Muscle of arm (tissue), 14 donors: ENCODE measurements around the gene CXCL9. TPM values are rescaled to one million over a fixed set of nuclear protein-coding genes. Genes with fewer than 3 reads are reported as not detected.
"Not testable (repeated sequence)": the region's sequence is repeated elsewhere in the genome, so short reads cannot be mapped to it uniquely, and the experiment has no call there.

Source experiments
- DNase-seq: peaks from one replicate; pipeline ENCODE4 v3.0.0-alpha.2; 2013
- long read RNA-seq, 11 donors: transcript quantifications; one replicate each; lab custom pipeline, GENCODE V29; 2026
- polyA plus RNA-seq, 12 donors: library from polyadenylated mRNA; unstranded; fragments of 120-200 nt; gene quantifications; one replicate each; pipeline ENCODE4 v1.2.1, GENCODE V29; 2013; ENCODE audit not compliant: insufficient read length in 12 of 12

CXCL9 gene
- 1 to 10 TPM in 1 of 12 donors, under 1 TPM in 8, not detected in 3; 0.11 to 1.2 (median 0.26) TPM for polyA plus RNA-seq
- long read RNA-seq, donor 1 = 0 reads
- long read RNA-seq, donor 2 = 0 reads
- long read RNA-seq, donor 3 = 0 reads
- long read RNA-seq, donor 4 = 0 reads
- long read RNA-seq, donor 5 = 0 reads
- long read RNA-seq, donor 6 = 0 reads
- long read RNA-seq, donor 7 = 0 reads
- long read RNA-seq, donor 8 = 0 reads
- long read RNA-seq, donor 9 = 0 reads
- long read RNA-seq, donor 10 = 0 reads
- long read RNA-seq, donor 11 = 0 reads

- DNase-seq = no peak
Measured at GRCh38 chr4:76007089-76007862, at the start of gene CXCL9. Gene CXCL9, minus strand, starts transcription at chr4:76007509. Its CDS starts 60 bp downstream, at chr4:76007449.

- no peak for DNase-seq
Measured at GRCh38 chr4:76055421-76055820, 48.1 kb upstream of the CXCL9 start.

GRCh38 chr4:76055016-76055415, 47.7 kb upstream of the CXCL9 start:
- DNase-seq = no peak

GRCh38 chr4:76053730-76054129, 46.4 kb upstream of the CXCL9 start:
- no peak for DNase-seq

GRCh38 chr4:76050560-76051050, 43.3 kb upstream of the CXCL9 start:
- DNase-seq = not testable (repeated sequence)

- DNase-seq = not testable (repeated sequence)
Measured at GRCh38 chr4:76049860-76050416, 42.6 kb upstream of the CXCL9 start.

- DNase-seq = not testable (repeated sequence)
Measured at GRCh38 chr4:76044686-76045085, 37.4 kb upstream of the CXCL9 start.

GRCh38 chr4:76043306-76043705, 36.0 kb upstream of the CXCL9 start:
- DNase-seq = not testable (repeated sequence)

GRCh38 chr4:76042241-76042998, 35.1 kb upstream of the CXCL9 start:
- DNase-seq = not testable (repeated sequence)

- DNase-seq = no peak
Measured at GRCh38 chr4:76036855-76037254, 29.5 kb upstream of the CXCL9 start.

- no peak for DNase-seq
Measured at GRCh38 chr4:76035799-76036380, 28.6 kb upstream of the CXCL9 start, which contains the start of gene CXCL11. Gene CXCL11, minus strand, starts transcription at chr4:76036070. Its CDS starts 83 bp downstream, at chr4:76035987.

GRCh38 chr4:76035141-76035540, 27.8 kb upstream of the CXCL9 start:
- DNase-seq = no peak

- DNase-seq = no peak
Measured at GRCh38 chr4:76029300-76029699, 22.0 kb upstream of the CXCL9 start.

GRCh38 chr4:76028350-76028765, 21.0 kb upstream of the CXCL9 start:
- DNase-seq = no peak

- no peak for DNase-seq
Measured at GRCh38 chr4:76024065-76024464, 16.8 kb upstream of the CXCL9 start.

GRCh38 chr4:76023389-76023788, 16.1 kb upstream of the CXCL9 start, which contains the start of gene CXCL10:
Gene CXCL10, minus strand, starts transcription at chr4:76023497. Its CDS starts 66 bp downstream, at chr4:76023431.
- DNase-seq = no peak

- no peak for DNase-seq
Measured at GRCh38 chr4:76022677-76023076, 15.4 kb upstream of the CXCL9 start.

- no peak for DNase-seq
Measured at GRCh38 chr4:76022031-76022430, 14.7 kb upstream of the CXCL9 start.

GRCh38 chr4:76017056-76017686, 9.9 kb upstream of the CXCL9 start:
- DNase-seq = no peak

- no peak for DNase-seq
Measured at GRCh38 chr4:76016393-76016792, 9.1 kb upstream of the CXCL9 start.

GRCh38 chr4:76013540-76013939, 6.2 kb upstream of the CXCL9 start:
- DNase-seq = no peak
